Activated naive CD8-positive, alpha-beta T cell (primary cell): ENCODE measurements around the gene ELMO1.
A peak's percentile ranks its signal among the peaks of the same experiment; 100 is the strongest.

ENCODE experiments used
- H3K27ac Mint-ChIP-seq: one replicate; pipeline ENCODE4 v1.8.0; 2021; ENCODE audit warnings: mixed read lengths
- H3K27me3 Mint-ChIP-seq: one replicate; pipeline ENCODE4 v1.8.0; 2021; ENCODE audit warnings: mixed read lengths
- H3K36me3 Mint-ChIP-seq: one replicate; pipeline ENCODE4 v1.8.0; 2021; ENCODE audit warnings: mixed read lengths
- H3K4me1 Mint-ChIP-seq: one replicate; pipeline ENCODE4 v1.8.0; 2021; ENCODE audit warnings: low read depth, mixed read lengths
- H3K4me3 Mint-ChIP-seq: one replicate; pipeline ENCODE4 v1.8.0; 2021; ENCODE audit warnings: mild to moderate bottlenecking, mixed read lengths
- H3K9me3 Mint-ChIP-seq: one replicate; pipeline ENCODE4 v1.8.0; 2021; ENCODE audit warnings: low read depth, mixed read lengths

Gene ELMO1

DNA sequence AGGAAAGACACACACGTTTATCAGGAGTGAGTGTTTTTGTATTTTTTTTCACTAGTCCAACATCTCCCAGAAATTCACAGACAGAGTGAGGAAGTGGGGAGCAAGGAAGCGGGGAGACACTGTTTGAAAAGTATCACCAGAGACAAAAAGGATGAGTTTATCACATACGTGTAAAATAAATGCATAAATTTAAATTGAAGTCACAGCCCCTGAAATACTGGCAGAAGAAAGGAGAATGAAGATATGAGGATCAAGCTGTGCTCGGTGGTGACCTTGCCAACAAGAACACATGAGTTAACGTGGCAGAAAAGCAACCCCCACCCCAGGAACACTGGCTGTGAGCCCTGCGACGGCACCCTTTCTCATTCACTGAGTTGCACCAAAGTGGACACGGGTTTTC is 407.2 kb downstream of the ELMO1 start:
- Mint-ChIP-seq H3K9me3 (peaks cover 12% of the 10 kb centered on the region), H3K4me1 (peaks cover 9% of the 10 kb centered on the region), H3K27me3 (no peaks in the 10 kb centered on the region), H3K27ac (no peak overlapping the region), H3K4me3 (no peak overlapping the region), H3K36me3 (peaks cover 46% of the 10 kb centered on the region)

DNA sequence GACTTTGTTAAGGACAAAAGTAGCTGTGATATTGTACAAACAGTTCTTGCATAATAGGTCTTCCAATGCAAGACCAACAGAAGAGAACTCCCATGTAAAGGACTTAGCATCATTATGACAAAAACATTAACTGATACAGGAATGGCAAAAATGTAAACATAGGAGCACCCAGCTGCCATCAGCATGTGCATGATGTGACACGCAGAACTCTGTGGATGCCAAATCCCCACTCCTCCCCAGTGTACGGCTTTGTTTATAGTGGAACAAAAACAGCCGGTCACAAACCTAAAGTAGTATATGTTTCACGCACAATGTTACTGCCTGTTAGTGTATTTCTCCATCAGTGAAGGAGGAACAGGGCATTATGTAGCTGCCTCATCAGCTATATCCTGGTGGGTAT is 408.3 kb downstream of the ELMO1 start:
- Mint-ChIP-seq H3K4me3 (no peak overlapping the region), H3K36me3 (peaks cover 47% of the 10 kb centered on the region), H3K27me3 (no peaks in the 10 kb centered on the region), H3K9me3 (peaks cover 12% of the 10 kb centered on the region), H3K27ac (no peak overlapping the region), H3K4me1 (peaks cover 4% of the 10 kb centered on the region)

DNA sequence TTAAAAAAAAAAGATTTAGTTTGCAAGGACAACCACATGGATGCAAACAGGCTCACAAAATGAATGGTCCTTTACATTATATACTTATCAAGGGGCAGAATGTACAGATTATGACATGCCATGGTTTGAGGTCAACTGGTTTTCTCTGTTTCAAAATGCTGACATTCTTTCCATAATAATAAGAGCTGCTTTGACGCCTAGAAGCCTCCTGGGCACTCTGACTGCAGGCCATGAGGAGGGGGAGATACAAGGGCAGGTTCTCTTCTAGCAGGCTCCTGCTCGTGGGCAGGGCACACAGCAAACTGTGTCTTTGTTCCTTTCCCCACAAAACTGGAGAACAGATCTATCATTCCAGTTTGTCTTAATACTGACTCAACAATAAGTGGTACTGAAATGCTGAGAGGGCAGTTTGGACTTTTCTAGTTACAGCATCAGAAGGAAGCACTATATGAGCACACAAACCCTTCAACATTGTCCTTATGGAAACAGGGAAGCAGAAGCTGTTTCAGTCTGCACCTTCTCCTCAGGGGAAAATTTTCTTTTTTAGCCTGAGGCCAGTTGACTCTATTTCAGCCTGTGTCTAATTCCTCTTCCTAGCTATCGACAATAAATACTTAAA is 409.4 kb downstream of the ELMO1 start:
- Mint-ChIP-seq H3K27ac (no peak overlapping the region), H3K36me3 (peaks cover 44% of the 10 kb centered on the region), H3K4me3 (no peak overlapping the region), H3K9me3 (peaks cover 12% of the 10 kb centered on the region), H3K27me3 (no peaks in the 10 kb centered on the region), H3K4me1 (peaks cover 4% of the 10 kb centered on the region)

DNA sequence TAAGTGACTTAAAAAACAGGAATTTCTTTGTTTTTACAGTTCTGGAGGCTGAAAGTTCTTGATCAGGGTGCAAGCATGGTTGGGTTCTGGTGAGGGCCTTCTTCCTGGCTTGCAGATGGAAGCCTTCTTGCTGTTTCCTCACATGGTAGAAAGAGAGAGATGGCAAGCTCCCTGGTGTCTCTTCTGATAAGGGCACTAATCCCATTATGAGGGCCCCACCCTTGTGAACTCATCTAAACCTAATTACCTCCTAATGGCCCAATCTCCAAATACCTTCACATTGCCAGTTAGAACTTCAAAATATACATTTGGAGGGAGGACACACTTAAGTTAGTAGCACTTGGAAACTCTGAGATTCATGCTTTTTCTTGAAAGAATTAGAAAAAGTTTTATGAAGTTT is 410.0 kb downstream of the ELMO1 start:
- H3K4me3 Mint-ChIP-seq = no peak overlapping the region
- peaks cover 45% of the 10 kb centered on the region for H3K36me3 Mint-ChIP-seq
- no peak overlapping the region for H3K27ac Mint-ChIP-seq
- H3K9me3 Mint-ChIP-seq = peaks cover 12% of the 10 kb centered on the region
- peaks cover 7% of the 10 kb centered on the region for H3K4me1 Mint-ChIP-seq
- H3K27me3 Mint-ChIP-seq = no peaks in the 10 kb centered on the region

DNA sequence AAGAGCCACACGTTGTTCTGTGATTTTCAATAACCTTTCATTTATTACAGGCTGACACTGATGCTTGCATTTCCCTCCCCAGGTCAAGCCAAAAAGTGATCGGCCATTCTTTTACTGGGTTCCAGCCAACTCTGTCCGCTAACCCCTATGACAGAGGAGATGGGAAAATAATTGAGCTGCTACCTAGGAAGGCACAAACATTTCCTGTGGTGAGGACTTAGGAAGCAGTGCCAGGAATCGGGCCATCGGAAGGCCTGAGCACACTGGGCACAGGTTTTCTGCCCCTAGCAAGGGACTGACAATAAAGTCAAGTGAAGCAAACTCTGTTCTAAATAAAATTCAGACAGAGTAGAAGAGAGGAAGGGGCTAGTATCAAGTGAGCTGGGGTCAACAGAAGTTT is 411.4 kb downstream of the ELMO1 start:
- Mint-ChIP-seq H3K4me3 (no peak overlapping the region), H3K4me1 (peaks cover 20% of the 10 kb centered on the region), H3K27ac (no peak overlapping the region), H3K27me3 (no peaks in the 10 kb centered on the region), H3K9me3 (peaks cover 3% of the 10 kb centered on the region), H3K36me3 (peaks cover 38% of the 10 kb centered on the region)

DNA sequence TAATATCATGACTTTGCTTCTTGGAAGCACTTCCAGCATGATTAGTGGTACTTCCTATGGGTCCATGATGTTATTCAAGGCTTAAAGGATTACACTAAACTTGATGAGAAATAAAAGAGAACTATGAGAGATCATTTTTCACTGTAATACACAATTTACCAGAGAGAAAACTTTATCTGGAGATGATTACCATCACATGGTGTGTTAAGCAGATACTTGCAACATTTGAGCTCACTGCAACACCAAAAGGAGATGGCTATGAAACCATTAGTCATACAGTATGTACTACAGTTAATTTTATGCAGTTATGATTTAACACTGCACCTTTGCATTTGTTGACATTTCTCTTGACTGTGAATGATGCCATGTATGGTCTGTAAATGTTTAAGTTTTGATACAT is 413.0 kb downstream of the ELMO1 start:
- H3K4me1 Mint-ChIP-seq = peaks cover 36% of the 10 kb centered on the region
- H3K27me3 Mint-ChIP-seq = no peaks in the 10 kb centered on the region
- no peaks in the 10 kb centered on the region for H3K9me3 Mint-ChIP-seq
- H3K4me3 Mint-ChIP-seq = no peak overlapping the region
- H3K36me3 Mint-ChIP-seq = peaks cover 38% of the 10 kb centered on the region
- peak overlapping the region; percentile 51 for H3K27ac Mint-ChIP-seq

DNA sequence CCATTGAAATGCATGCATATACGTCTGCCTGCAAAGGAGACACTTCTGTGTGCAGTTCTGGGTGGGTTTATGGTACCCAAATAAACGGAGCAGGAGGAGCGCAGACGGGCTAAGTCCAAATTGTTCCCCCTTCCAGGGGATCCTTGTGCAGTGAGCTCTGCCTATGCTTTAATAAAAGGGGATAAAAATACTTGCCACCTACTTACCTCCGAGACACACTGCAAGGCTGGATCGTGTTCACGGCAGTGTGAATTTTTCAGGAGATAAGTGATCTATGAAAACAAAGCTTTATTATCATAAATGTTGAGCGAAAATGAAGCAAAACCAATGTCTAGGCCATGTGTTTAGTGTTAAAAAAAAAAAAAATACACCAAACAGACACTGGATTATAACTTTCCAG is 415.5 kb downstream of the ELMO1 start:
- Mint-ChIP-seq H3K36me3 (peaks cover 25% of the 10 kb centered on the region), H3K9me3 (no peaks in the 10 kb centered on the region), H3K4me3 (no peak overlapping the region), H3K27me3 (no peaks in the 10 kb centered on the region), H3K4me1 (peaks cover 60% of the 10 kb centered on the region), H3K27ac (no peak overlapping the region)

DNA sequence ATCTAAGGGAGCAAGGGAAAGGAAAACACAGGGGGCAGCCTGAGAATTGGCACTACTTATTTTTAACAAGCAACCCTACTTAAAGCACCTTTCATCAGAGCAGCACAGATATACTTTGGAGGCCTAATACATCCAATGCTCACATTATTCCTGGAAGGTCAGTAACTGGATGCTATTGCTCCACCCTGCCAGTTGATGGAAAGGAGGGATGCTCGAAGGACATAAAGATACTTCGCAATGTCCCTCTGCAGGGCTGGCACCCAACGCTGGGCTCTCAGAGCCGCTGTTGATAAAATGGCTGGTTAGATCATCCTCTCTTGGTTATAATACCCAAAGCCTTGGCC is 416.4 kb downstream of the ELMO1 start:
- Mint-ChIP-seq H3K27me3 (no peaks in the 10 kb centered on the region), H3K27ac (peak overlapping the region; percentile 83), H3K4me3 (peak overlapping the region; percentile 57), H3K36me3 (peaks cover 24% of the 10 kb centered on the region), H3K9me3 (peaks cover under 1% of the 10 kb centered on the region), H3K4me1 (peaks cover 61% of the 10 kb centered on the region)

DNA sequence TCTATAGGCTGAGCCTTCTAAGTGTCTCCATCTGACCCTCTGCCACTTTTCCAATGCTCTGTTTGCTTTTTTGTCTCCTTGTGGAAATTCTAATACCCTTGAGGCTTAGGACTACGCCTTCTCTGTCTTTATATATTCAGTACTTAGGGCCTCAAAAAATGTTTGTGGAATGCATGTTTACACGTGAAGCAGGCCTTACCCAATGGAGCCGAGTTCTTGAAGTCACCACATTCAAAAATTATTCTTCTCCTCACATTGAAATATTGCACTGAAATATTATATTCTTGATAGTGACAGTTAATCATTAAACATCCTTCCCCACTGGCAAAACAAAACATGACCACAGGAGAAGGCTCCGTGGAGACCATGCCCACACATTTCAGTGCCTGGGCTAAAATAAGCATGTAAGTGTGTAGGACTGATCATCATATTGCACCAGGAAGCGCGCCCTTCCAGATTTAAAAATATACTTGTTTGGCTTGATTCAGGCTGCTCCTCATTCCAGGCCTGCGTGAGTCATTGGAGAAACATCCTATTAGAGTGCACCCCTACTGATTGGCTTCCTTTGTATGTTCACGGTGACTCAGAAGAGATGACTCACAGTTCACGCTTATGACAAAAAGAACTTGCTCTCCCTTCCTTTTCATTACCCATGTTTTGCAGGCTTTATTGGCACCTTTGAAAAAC is 416.9 kb downstream of the ELMO1 start:
- H3K4me1 Mint-ChIP-seq = peaks cover 67% of the 10 kb centered on the region
- H3K4me3 Mint-ChIP-seq = peak overlapping the region; percentile 57
- peaks cover 5% of the 10 kb centered on the region for H3K9me3 Mint-ChIP-seq
- no peaks in the 10 kb centered on the region for H3K27me3 Mint-ChIP-seq
- peak overlapping the region; percentile 83 for H3K27ac Mint-ChIP-seq
- H3K36me3 Mint-ChIP-seq = peaks cover 28% of the 10 kb centered on the region

DNA sequence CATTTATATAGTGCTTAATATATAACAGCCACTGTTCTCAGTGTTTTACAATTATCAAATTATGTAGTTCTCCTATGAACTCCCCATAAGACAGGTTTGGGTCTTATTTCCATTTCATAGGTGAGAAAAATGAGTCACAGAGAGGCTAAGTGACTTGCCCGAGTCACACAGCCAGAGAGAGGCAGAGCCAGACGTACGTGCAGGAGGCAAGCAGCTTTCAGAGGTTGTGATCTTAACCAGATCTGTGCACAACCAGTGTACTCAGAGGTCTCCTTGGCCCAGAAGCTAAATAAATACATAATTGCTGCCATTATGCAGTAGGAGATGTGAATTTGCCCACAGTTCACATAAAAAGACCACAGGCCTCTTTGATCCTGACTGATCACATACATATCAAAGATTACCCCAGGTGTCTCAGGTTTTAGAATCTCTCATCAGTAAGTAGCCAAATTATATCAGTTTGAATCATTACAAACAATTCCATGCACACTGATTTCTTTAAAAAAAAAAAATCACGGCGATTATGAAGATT is 419.7 kb downstream of the ELMO1 start:
- peak overlapping the region; percentile 85 for H3K27ac Mint-ChIP-seq

DNA sequence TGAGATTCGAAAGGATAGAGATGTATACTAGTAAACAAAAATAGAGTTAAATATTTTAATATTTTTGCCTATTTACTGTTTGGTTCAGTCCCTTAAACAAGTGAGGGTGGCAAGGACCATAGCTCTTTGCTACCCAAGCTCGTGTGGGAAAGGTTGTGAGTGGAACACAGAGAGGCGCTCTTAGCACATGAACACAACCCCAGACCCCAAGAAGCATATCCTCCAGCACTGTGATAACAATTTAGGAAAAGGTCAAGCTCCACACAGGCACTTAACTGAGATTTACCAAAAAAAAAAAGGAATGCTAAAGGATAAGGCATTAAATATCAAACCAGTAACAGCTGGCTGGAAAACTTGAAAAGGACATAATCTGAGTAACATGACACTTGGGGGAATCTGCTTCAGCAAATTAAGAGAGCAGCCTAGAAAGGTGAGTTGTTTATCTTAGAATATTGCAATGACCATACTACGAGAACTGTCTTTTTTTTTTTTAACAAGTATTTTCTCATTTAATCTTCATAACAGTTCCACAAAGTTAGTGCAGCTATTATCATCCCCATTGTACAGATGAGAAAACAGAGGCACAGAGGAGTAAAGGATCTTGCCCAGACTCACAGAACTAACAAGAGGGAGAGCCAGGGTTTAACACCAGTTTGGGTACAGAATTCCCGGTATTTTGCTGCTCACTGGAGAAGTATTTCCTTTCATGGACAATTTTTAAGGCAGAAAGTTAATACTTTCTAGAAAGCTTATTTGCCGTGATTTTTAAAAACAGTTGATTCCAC is 420.9 kb downstream of the ELMO1 start:
- Mint-ChIP-seq H3K36me3 (peaks cover 41% of the 10 kb centered on the region), H3K27ac (peak overlapping the region; percentile 83), H3K9me3 (peaks cover 7% of the 10 kb centered on the region)

More for the DNA sequence above, 419.7 kb downstream of the ELMO1 start:
- H3K9me3 Mint-ChIP-seq = peaks cover 7% of the 10 kb centered on the region
- peak overlapping the region; percentile 45 for H3K4me3 Mint-ChIP-seq
- H3K4me1 Mint-ChIP-seq = peaks cover 65% of the 10 kb centered on the region
- no peaks in the 10 kb centered on the region for H3K27me3 Mint-ChIP-seq
- peaks cover 41% of the 10 kb centered on the region for H3K36me3 Mint-ChIP-seq

DNA sequence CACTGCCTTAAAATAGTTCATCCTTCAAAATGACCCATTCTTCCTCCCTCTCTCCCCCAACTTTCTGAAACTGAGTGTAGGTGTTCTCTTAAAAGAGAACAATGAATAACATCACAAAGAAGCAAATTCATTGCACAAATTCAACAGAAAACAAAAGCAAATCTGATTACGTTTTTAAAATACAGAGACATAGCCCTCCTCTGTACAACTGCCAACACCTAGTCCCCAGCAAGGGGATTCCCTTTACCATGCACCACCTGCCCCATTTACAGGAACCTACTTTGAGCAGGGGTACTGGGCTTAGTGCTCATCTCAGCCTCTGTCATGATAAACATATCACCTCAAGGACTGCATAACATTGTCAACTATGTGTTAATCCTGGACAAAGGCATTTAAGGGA is 421.6 kb downstream of the ELMO1 start:
- Mint-ChIP-seq H3K27me3 (no peaks in the 10 kb centered on the region), H3K9me3 (peaks cover 7% of the 10 kb centered on the region), H3K4me1 (peaks cover 50% of the 10 kb centered on the region), H3K27ac (peak overlapping the region; percentile 83), H3K4me3 (no peak overlapping the region), H3K36me3 (peaks cover 42% of the 10 kb centered on the region)

More for the DNA sequence above, 420.9 kb downstream of the ELMO1 start:
- H3K4me3 Mint-ChIP-seq = no peak overlapping the region
- H3K27me3 Mint-ChIP-seq = no peaks in the 10 kb centered on the region
- peaks cover 56% of the 10 kb centered on the region for H3K4me1 Mint-ChIP-seq

DNA sequence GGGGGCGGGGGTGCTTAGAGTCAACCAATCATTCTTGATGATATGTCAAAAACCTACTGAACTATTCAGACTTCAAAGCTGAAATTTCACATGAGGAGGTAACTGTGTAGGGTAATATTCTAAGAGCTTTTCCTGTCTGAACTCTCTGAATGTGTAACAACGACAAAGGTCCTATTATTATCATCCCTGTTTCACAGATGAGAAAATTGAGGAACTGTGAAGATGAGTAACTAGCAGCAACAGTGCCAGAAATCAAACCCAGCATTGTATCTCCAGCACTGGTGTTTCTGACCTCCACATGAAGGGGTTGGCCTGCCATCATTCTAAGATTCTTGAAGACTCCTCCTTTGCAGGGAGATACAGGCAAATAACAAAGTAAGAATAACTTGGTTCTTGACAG is 429.7 kb downstream of the ELMO1 start:
- Mint-ChIP-seq H3K36me3 (peaks cover 34% of the 10 kb centered on the region), H3K9me3 (peaks cover 4% of the 10 kb centered on the region), H3K4me3 (no peak overlapping the region), H3K4me1 (peaks cover 19% of the 10 kb centered on the region), H3K27ac (no peak overlapping the region), H3K27me3 (no peaks in the 10 kb centered on the region)

DNA sequence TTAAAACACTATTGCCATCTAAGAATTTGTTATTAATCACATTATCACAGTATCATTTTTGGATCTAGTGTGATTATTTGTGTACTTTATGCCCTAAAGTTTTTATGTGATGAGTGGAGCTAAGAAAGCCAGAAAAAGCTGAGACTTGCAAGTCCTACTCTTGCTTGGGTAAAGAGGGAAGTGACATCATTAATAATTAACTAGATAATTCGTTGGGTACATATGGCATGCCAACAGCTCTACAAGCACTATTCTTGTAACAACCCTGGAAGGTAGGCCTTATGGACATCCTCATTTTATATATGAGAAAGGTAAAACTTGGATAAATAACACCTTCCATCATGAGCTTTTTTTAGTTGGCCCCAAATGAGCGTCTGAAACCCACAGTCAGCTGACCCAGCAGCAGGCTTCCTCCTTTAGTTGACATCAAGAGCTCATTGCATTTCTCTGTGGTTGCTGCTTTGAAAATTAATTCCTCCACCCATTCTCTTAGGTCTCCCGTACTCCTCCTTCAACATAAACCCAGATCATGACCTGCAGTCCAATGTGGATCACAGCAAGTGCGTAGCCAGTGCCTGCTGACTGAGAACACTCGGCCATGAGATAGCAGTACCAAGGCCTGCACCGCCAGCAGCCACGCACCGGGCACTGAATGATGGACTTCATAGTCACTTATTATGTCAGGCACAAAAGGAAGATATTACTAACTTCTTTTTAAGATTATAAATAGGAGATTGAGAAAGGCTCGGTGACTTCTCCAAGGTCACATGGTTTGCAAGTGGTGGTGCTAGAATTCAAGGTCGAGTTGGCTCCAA is 432.4 kb downstream of the ELMO1 start:
- Mint-ChIP-seq H3K27me3 (no peaks in the 10 kb centered on the region), H3K27ac (peak overlapping the region; percentile 16), H3K4me3 (no peak overlapping the region), H3K4me1 (peaks cover 18% of the 10 kb centered on the region), H3K36me3 (peaks cover 33% of the 10 kb centered on the region), H3K9me3 (peaks cover 4% of the 10 kb centered on the region)
